ENCODE data around the gene API5.

Gene API5

DNA sequence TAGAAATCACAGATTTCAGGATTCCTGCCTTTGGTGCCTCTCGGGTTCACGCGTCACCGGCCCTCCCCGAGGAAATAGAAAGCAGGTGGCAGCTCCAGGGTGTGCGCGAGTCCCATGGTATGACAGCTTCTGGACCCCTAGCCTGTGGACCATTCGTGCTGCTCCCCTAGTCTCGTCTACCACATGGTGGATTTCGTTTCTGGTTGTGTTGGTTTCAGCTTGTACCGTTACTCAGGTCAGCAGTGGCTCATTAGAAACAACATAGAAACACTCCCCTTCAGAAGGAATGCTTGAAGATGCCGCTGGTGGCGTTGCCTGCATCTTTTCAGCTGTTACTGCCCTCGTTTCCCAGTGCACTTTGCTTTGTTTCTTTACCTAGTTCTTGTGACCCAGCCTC lies 47.6 kb downstream of the API5 start:
- peak in 1 of 2 donors; percentile 2 for DNase-seq (ENCODE audit: low read depth in 1 of 2, low spot score in 1 of 2)

DNA sequence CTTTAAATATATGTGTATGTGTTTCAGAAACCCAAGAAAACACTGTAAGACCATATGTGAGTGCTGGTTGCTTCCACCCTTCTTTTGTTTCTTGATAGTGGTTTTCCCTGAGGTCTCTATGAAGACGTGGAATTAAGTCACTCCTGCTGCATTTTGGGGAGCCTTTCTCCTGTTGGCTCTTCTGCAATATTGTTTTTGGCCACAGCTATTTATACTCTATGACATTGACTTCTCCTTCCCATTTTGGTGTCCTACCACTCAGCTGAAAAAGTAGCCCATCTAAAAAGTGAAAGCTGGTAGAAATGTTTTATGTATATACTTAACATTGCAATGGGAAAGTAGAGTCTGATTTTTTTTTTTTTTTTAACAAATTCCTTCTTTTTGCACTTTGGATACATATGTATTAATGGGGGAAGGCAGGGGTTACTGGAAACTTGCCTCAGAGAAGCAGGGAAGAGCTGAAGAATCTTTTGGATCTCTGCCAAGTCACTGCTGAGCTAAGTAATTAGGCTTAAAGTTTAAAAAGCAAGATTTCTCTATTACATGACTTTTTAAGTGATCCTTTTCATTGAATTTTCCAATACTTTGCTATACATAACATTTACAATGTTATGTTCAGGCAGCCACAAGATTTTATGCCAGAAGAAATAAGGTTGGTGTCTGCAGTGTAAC lies 48.7 kb downstream of the API5 start:
- DNase-seq (ENCODE audit: low read depth in 1 of 2, low spot score in 1 of 2), result no peak

DNA sequence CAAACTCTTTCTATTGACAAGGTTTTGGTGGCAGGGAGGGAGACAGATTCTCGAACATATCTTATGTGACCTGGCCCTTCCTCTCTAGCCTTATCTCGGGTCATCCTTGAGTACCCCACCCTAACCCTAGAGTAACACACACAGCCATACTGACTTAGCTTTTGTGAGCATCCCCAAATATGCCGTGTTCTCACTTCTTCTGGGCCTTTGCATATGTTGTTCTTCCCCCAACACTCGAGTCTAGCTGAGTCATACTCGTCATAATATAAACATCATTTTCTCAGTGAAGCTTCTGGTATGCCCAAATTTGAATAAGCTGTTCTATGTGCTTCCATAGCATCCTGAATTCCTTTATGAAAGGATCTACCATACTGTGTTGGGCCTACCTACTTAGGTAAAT lies 54.9 kb downstream of the API5 start:
- no peak for DNase-seq (ENCODE audit: low read depth in 1 of 2, low spot score in 1 of 2)

DNA sequence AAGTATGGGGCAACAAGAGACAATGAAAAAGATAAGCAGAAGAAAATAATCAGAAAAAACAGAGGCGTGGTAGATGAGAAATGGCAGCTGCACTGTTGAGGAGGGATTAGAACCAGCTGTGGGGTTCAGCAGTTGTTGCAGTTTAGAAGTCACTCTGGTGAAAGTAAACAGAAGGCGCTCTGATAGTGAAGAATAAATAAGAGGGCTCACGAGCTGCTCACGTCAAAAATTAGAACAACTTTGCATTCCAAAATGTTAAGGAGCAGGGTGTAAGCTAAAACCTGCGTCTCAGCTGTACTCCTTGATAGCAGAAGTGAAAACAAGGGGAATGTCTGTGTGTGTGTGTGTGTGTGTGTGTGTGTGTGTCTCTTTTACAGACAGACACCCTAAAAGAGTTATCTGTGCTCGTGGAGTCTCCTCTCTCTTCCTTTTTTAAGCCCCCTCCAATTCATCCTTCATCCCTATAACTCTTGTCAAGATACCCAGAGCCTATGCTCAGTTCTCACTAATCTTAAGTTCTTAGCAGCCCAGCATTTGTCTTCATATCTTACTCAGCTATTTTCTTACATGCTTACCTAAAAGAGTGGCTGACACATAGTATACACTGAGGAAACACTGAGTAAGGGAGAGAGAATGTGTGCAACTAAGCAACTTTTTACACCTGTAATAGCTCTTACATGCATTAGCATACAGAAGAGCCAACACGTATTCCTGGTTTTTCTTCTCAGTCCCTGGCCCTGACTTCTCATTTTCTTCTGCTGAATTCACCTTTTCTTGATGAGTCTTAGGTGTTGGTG lies 55.8 kb downstream of the API5 start:
- no peak for DNase-seq (ENCODE audit: low read depth in 1 of 2, low spot score in 1 of 2)

DNA sequence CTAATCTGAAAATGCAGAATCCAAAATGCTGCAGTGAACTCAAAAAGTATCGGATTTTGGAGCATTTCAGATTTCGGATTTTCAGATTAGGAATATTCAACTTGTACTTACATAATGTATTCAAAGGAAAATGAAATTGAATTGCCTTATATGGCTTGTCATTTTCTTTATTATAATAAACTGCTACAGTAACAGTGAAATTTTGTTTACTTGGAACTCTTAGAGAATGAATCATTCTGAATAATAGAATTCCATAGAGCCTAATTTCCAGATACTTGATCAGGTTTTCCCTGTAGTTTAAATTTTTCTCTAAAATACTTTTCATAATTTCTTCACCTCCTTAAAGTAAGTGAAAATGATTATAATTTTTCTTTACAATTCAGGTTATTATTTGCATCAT lies 64.3 kb downstream of the API5 start:
- DNase-seq (ENCODE audit: low read depth in 1 of 2, low spot score in 1 of 2), result no peak

DNA sequence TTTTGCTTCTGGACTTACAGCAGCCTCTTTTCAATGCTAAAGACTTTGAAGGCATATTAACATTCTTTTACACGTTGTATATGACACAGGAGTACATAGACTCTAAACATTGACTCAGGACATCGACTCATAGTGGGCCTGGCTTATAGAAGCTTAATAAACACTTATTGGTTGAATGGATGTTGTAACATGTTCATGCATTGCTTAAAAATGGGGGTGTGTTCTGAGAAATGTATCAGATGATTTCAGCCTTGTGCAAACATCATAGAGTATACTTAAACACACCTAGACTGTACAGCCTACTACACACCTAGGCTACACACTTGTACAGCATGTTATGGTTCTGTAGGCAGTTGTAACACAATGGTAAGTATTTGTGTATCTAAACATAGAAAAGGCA lies 64.8 kb downstream of the API5 start:
- DNase-seq (ENCODE audit: low read depth in 1 of 2, low spot score in 1 of 2), result no peak

DNA sequence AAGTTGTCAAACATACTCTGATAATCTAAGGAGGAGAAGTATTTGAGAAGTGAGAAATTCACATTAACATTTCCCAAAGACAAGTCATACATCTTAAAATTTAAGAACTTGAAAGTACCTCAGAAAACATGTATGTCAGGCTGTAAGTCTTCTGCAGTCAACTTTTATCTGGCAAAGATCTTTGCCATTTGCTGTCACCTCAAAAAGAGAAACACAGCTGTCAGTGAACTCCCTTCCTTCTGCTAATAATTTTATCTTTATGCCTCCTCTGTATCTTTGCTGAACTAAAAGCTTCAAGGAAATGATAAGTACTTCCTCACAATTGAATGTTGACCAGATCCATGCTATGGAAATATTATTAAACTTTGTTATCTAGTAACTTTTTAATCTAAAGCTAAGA lies 65.6 kb downstream of the API5 start:
- DNase-seq (ENCODE audit: low read depth in 1 of 2, low spot score in 1 of 2), result no peak

DNA sequence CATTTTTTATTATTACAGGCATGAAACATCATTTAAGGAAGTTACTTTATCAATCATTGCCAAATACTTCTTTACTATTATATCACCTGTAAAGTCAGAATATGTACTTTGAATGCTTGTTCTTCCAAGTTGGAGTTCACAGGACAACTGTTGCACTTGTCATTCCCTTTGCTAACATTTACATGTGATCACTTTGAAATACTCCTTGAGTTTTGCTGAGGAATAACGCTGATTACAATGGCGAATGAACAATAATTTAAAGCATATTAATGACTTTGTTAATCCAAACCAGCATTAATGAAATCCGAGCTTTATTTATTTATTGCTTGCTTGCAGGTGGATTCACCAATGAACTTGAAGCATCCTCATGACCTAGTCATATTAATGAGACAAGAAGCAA lies 67.1 kb downstream of the API5 start:
- DNase-seq (ENCODE audit: low read depth in 1 of 2, low spot score in 1 of 2), result no peak

DNA sequence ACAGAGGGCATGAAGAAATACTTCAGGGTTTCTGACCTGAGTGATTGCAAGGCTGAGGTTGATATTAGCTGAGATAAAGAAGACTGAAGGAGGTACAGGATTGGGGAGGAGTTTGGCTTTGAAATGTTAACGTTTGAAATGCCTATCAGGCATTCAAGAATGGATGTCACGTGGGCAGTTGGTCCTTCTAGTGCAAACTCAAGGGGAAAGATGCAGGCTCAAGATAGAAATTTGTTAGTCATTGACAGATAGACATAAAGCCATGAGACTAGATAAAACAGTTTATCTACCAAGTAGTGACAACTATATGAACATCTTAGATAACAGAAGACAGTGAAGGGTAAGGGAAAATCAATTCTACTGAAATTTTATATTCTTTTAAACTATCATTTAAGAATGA lies 70.0 kb downstream of the API5 start:
- DNase-seq (ENCODE audit: low read depth in 1 of 2, low spot score in 1 of 2), result no peak

DNA sequence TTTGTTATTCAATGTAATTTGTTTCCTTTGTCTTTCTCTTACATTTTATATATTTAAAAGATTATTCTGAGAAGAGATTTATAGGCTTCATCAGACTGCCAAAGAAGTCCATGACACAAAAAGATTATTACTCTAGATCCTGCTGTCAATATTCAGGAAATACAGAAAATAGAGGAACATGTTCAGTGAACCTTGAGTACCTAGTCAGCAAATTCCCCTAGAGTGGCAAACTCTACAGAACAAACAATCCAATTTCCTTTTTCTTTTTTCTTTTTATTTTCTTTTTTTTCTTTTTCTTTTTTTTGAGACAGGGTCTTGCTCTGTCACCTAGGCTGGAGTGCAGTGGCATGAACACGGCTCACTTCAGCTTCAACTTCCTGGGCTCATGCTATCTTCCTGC lies 70.8 kb downstream of the API5 start:
- DNase-seq (ENCODE audit: low read depth in 1 of 2, low spot score in 1 of 2), result no peak

DNA sequence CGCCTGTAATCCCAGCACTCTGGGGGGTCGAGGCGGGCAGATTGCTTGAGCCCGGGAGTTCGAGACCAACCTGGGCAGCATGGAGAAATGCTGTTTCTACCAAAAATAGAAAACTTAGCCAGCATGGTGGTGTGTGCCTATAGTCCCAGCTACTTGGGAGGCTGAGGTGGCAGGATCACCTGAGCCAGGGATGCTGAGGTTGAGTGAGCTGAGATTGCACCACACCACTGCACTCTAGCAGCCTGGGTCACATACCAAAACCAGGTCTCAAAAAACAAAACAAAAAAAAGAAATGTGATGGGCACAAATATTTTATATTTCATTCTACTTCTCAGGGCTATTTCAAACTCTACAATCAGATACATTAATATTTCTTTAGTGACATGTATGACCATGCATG lies 72.6 kb downstream of the API5 start:
- DNase-seq (ENCODE audit: low read depth in 1 of 2, low spot score in 1 of 2), result no peak

DNA sequence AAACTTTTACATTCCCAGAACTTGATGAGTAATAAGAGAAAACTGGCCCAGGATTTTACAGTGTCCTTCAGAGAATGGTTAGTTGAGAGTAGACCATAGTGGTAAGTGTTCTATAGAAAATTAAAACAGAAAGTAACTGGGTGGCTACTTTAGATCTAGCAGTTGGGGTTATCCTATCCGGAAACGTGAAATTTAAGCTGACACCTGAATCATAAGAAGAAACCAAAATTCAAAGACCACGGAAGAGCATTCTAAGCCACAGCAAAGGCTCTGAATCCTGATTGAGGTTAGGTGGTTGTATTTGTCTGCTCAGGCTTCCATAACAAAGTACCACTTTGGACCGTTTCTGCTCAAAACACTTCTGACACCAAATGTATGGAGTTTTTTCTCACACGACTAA lies 80.9 kb downstream of the API5 start:
- DNase-seq (ENCODE audit: low read depth in 1 of 2, low spot score in 1 of 2), result no peak

DNA sequence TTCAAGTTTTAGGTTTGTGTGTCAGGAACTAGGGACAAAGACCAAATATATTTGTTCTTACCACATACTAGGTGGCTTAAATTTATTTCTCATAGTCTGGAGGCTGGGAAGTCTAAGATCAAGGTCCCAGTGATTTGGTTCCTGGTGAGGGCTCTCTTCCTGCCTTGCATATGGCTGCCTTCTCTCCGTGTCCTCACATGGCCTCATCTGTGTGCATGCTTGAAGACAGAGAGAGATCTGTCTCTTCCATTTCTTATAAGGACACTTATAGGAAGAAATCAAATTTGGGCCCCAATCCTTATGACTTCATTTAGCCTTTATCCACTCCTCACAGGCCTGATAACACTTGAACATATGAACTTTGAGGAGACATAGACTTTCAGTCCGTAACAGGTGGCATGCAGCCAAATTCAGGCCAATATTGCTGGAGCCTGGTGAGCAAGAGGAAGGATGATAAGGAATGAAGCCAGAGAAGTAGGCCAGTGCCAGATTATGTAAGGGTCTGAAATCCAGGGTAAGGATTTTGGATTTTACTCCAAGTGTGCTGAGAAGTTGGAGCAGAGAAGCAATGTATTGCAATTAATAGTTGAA lies 82.1 kb downstream of the API5 start:
- DNase-seq (ENCODE audit: low read depth in 1 of 2, low spot score in 1 of 2), result no peak
